ENCODE data around the gene PTTG1. TPM values are rescaled to one million over a fixed set of nuclear protein-coding genes. Genes with fewer than 3 reads are reported as not detected.

PTTG1 gene
- total RNA-seq, 6 donors from 2014 or later = 4.3 to 34.8 (median 9.6) TPM

- peaks cover 14 to 46% (median 30%) of the 10 kb centered on the region in 4 donors for H3K4me1 ChIP-seq
- H3K27me3 ChIP-seq = no peaks in the 10 kb centered on the region
- 23 to 26% methylated on average over 3 of the region's 3 CpGs for WGBS, 2 donors
- DNase-seq (no peak), ATAC-seq (ENCODE audit: low FRiP score in 2 of 2) (no peak)
- no peak for TF ChIP-seq CTCF (IDR thresholded peaks at IDR 0.05)
- no peak for TF ChIP-seq EP300 (IDR thresholded peaks at IDR 0.05)
- peak overlapping the region in 3 of 4 donors; percentile 58 to 72 (median 68) for H3K27ac ChIP-seq
- H3K9me3 ChIP-seq = no peaks in the 10 kb centered on the region
- peak overlapping the region in 3 of 4 donors; percentile 40 to 54 (median 52) for H3K4me3 ChIP-seq
- no peaks in the 10 kb centered on the region for H3K36me3 ChIP-seq
These were observed 46.8 kb downstream of the PTTG1 start for GRCh38 chr5:160468363-160468975.

GRCh38 chr5:160469156-160470144, 47.8 kb downstream of the PTTG1 start:
- peak overlapping the region in 2 of 4 donors; percentile 15 to 52 for H3K4me3 ChIP-seq
- H3K27me3 ChIP-seq = no peaks in the 10 kb centered on the region
- 68 to 81% methylated on average over 20 of the region's 20 CpGs for WGBS, 2 donors
- no peaks in the 10 kb centered on the region for H3K9me3 ChIP-seq
- ATAC-seq (ENCODE audit: low FRiP score in 2 of 2) (no peak), DNase-seq (peak in 1 of 2 donors; percentile 10)
- H3K4me1 ChIP-seq = peaks cover 14 to 46% (median 30%) of the 10 kb centered on the region in 4 donors
- H3K27ac ChIP-seq = peak overlapping the region in 2 of 4 donors; percentile 6 to 72
- no peaks in the 10 kb centered on the region for H3K36me3 ChIP-seq
- TF ChIP-seq POLR2A (IDR thresholded peaks at IDR 0.05) = no peak
- no peak for TF ChIP-seq EP300 (IDR thresholded peaks at IDR 0.05)
- TF ChIP-seq CTCF (IDR thresholded peaks at IDR 0.05) = no peak
- TF ChIP-seq POLR2AphosphoS5 (IDR thresholded peaks at IDR 0.05) = no peak

- H3K4me3 ChIP-seq = peak overlapping the region in 1 of 4 donors; percentile 52
- no peaks in the 10 kb centered on the region for H3K36me3 ChIP-seq
- no peak for DNase-seq
- H3K27ac ChIP-seq = peak overlapping the region in 1 of 4 donors; percentile 10
- H3K4me1 ChIP-seq = peaks cover 14 to 46% (median 30%) of the 10 kb centered on the region in 4 donors
- no peaks in the 10 kb centered on the region for H3K27me3 ChIP-seq
- 15 to 27% methylated on average over 7 of the region's 7 CpGs for WGBS, 2 donors
- no peaks in the 10 kb centered on the region for H3K9me3 ChIP-seq
- TF ChIP-seq POLR2A (IDR thresholded peaks at IDR 0.05) (no peak), EP300 (IDR thresholded peaks at IDR 0.05) (no peak), POLR2AphosphoS5 (IDR thresholded peaks at IDR 0.05) (no peak), CTCF (IDR thresholded peaks at IDR 0.05) (no peak)
- ATAC-seq (ENCODE audit: low FRiP score in 2 of 2) = peak in 1 of 2 donors; percentile 7
These were observed 49.0 kb downstream of the PTTG1 start for GRCh38 chr5:160470437-160471361.

- H3K4me1 ChIP-seq = peaks cover 12 to 42% (median 30%) of the 10 kb centered on the region in 4 donors
- TF ChIP-seq POLR2A (IDR thresholded peaks at IDR 0.05) (no peak), POLR2AphosphoS5 (IDR thresholded peaks at IDR 0.05) (no peak), EP300 (IDR thresholded peaks at IDR 0.05) (no peak)
- ATAC-seq (ENCODE audit: low FRiP score in 2 of 2) (no peak), DNase-seq (no peak)
- H3K9me3 ChIP-seq = no peaks in the 10 kb centered on the region
- H3K36me3 ChIP-seq = no peaks in the 10 kb centered on the region
- H3K27ac ChIP-seq = no peak overlapping the region
- H3K4me3 ChIP-seq = no peak overlapping the region
- H3K27me3 ChIP-seq = no peaks in the 10 kb centered on the region
- WGBS, 2 donors = 68 to 77% methylated on average over 2 of the region's 2 CpGs
These were observed 50.1 kb downstream of the PTTG1 start for GRCh38 chr5:160471761-160472160.
